Measurements from ENCODE around the gene POC1A.
A peak's percentile ranks its signal among the peaks of the same experiment; 100 is the strongest.

The POC1A gene

GRCh38 chr3:52039426-52039825 is 114.8 kb downstream of the POC1A start:
- Mint-ChIP-seq H3K27ac (peak overlapping the region; percentile 82), H3K9me3 (no peaks in the 10 kb centered on the region), H3K4me3 (no peak overlapping the region), H3K27me3 (ENCODE audit: low read depth, poor library complexity) (peaks cover 3% of the 10 kb centered on the region), H3K4me1 (peaks cover 28% of the 10 kb centered on the region), H3K36me3 (ENCODE audit: low read depth) (no peaks in the 10 kb centered on the region)
- DNase-seq: no peak
- no peak for TF ChIP-seq CTCF (IDR thresholded peaks at IDR 0.05)

GRCh38 chr3:52038227-52038626 is 116.0 kb downstream of the POC1A start:
- no peaks in the 10 kb centered on the region for H3K9me3 Mint-ChIP-seq
- no peaks in the 10 kb centered on the region for H3K36me3 Mint-ChIP-seq (ENCODE audit: low read depth)
- TF ChIP-seq CTCF (IDR thresholded peaks at IDR 0.05): no peak

GRCh38 chr3:52037291-52037690 is 116.9 kb downstream of the POC1A start:
- H3K4me1 Mint-ChIP-seq: peaks cover 28% of the 10 kb centered on the region

More at GRCh38 chr3:52038227-52038626, 116.0 kb downstream of the POC1A start:
- Mint-ChIP-seq H3K27ac (no peak overlapping the region), H3K4me1 (peaks cover 24% of the 10 kb centered on the region), H3K27me3 (ENCODE audit: low read depth, poor library complexity) (peaks cover 3% of the 10 kb centered on the region), H3K4me3 (no peak overlapping the region)
- DNase-seq: no peak

GRCh38 chr3:52036829-52037228 is 117.4 kb downstream of the POC1A start:
- Mint-ChIP-seq H3K36me3 (ENCODE audit: low read depth) (no peaks in the 10 kb centered on the region), H3K27me3 (ENCODE audit: low read depth, poor library complexity) (no peaks in the 10 kb centered on the region), H3K9me3 (no peaks in the 10 kb centered on the region), H3K4me1 (peaks cover 33% of the 10 kb centered on the region), H3K4me3 (no peak overlapping the region), H3K27ac (no peak overlapping the region)
- TF ChIP-seq CTCF (IDR thresholded peaks at IDR 0.05): no peak
- no peak for DNase-seq

More at GRCh38 chr3:52037291-52037690, 116.9 kb downstream of the POC1A start:
- no peak for DNase-seq
- no peaks in the 10 kb centered on the region for H3K27me3 Mint-ChIP-seq (ENCODE audit: low read depth, poor library complexity)
- H3K9me3 Mint-ChIP-seq: no peaks in the 10 kb centered on the region
- H3K27ac Mint-ChIP-seq: no peak overlapping the region
- no peaks in the 10 kb centered on the region for H3K36me3 Mint-ChIP-seq (ENCODE audit: low read depth)
- H3K4me3 Mint-ChIP-seq: no peak overlapping the region
- no peak for TF ChIP-seq CTCF (IDR thresholded peaks at IDR 0.05)

- Mint-ChIP-seq H3K4me3 (no peak overlapping the region), H3K4me1 (peaks cover 33% of the 10 kb centered on the region), H3K27ac (no peak overlapping the region), H3K27me3 (ENCODE audit: low read depth, poor library complexity) (peaks cover under 1% of the 10 kb centered on the region), H3K9me3 (no peaks in the 10 kb centered on the region), H3K36me3 (ENCODE audit: low read depth) (no peaks in the 10 kb centered on the region)
- no peak for DNase-seq
- TF ChIP-seq CTCF (IDR thresholded peaks at IDR 0.05): no peak
These were observed 118.0 kb downstream of the POC1A start for GRCh38 chr3:52036222-52036694.

GRCh38 chr3:52034651-52035050 is 119.6 kb downstream of the POC1A start:
- Mint-ChIP-seq H3K27me3 (ENCODE audit: low read depth, poor library complexity) (peaks cover 4% of the 10 kb centered on the region), H3K4me1 (peaks cover 32% of the 10 kb centered on the region), H3K27ac (peak overlapping the region; percentile 72), H3K4me3 (no peak overlapping the region), H3K36me3 (ENCODE audit: low read depth) (no peaks in the 10 kb centered on the region), H3K9me3 (no peaks in the 10 kb centered on the region)
- DNase-seq: no peak
- TF ChIP-seq CTCF (IDR thresholded peaks at IDR 0.05): no peak

Data from nephron progenitor cell (in vitro differentiated cells).